H1 (cell line): ENCODE data around the gene CIAO3. TPM values are rescaled to one million over a fixed set of nuclear protein-coding genes. Genes with fewer than 3 reads are reported as not detected.

Experiments used
- CTCF ChIA-PET: fragments of 300-600 bp; sonication (Branson Sonifier 250); formaldehyde crosslinking; loops from one replicate; lab custom pipeline; 2021; ENCODE audit not compliant: partially characterized antibody; lab: Charles Lee
- POLR2A ChIA-PET: fragments of 300-600 bp; sonication (Branson Sonifier 250); formaldehyde crosslinking; loops from one replicate; lab custom pipeline; 2021; ENCODE audit warnings: inconsistent platforms; ENCODE audit not compliant: partially characterized antibody; lab: Charles Lee
- DNase-seq, 2 experiments: peaks; one replicate each; pipeline versions ENCODE4 v3.0.0 to v3.0.0-alpha.2; 2010 to 2022; ENCODE audit warnings: low spot score in 2 of 2, low read depth in 1 of 2, mixed read lengths in 1 of 2
- FAIRE-seq: peaks from 2 replicates; lab custom pipeline; 2011; peaks lifted over from hg19 to GRCh38; lab: Jason Lieb, UNC
- H2AFZ ChIP-seq: 2 replicates; pipeline ENCODE4 v1.8.1; 2012; ENCODE audit warnings: low read length, inconsistent platforms
- H2AK5ac ChIP-seq: 2 replicates; pipeline ENCODE4 v1.6.1; 2013; ENCODE audit warnings: low read depth, low read length
- H2BK120ac ChIP-seq: replicated peaks from 2 replicates; pipeline ENCODE3; 2013; ENCODE audit warnings: low read depth, low read length, inconsistent platforms
- H2BK12ac ChIP-seq: 2 replicates; pipeline ENCODE4 v1.6.1; 2013; ENCODE audit warnings: low read depth, low read length
- H2BK15ac ChIP-seq: 2 replicates; pipeline ENCODE4 v1.6.1; 2013; ENCODE audit warnings: low read length
- H2BK20ac ChIP-seq: 2 replicates; pipeline ENCODE4 v1.6.1; 2013; ENCODE audit warnings: low read length
- H2BK5ac ChIP-seq: 2 replicates; pipeline ENCODE4 v1.6.1; 2013; ENCODE audit warnings: low read depth, low read length
- H3K14ac ChIP-seq: 2 replicates; pipeline ENCODE4 v1.6.1; 2013; ENCODE audit warnings: inconsistent platforms; ENCODE audit not compliant: insufficient read length
- H3K18ac ChIP-seq: 2 replicates; pipeline ENCODE4 v1.6.1; 2013; ENCODE audit warnings: low read length; ENCODE audit errors: extremely low read depth
- H3K23ac ChIP-seq: 2 replicates; pipeline ENCODE4 v1.6.1; 2013; ENCODE audit warnings: inconsistent platforms; ENCODE audit not compliant: insufficient read length
- H3K23me2 ChIP-seq: 2 replicates; pipeline ENCODE4 v1.6.1; 2013; ENCODE audit warnings: low read depth, low read length
- H3K27ac ChIP-seq: 2 replicates; pipeline ENCODE4 v1.6.1; 2011; ENCODE audit warnings: low read depth, low read length, inconsistent platforms
- H3K27me3 ChIP-seq, 4 experiments: replicated peaks in 1 of 4; 1 replicate in 1 of 4; 2 replicates in 3 of 4; pipeline versions ENCODE4 v1.6.1 to v1.8.1; 2011 to 2013; ENCODE audit warnings: low read length in 3 of 4, mild to moderate bottlenecking in 3 of 4, inconsistent platforms in 2 of 4, mixed read lengths in 2 of 4, moderate library complexity in 1 of 4; ENCODE audit not compliant: control insufficient read depth in 3 of 4, insufficient read depth in 3 of 4; ENCODE audit errors: extremely low read depth in 1 of 4
- H3K36me3 ChIP-seq, 4 experiments: 2 replicates each; pipeline versions ENCODE4 v1.6.1 to v1.8.1; 2011 to 2013; ENCODE audit warnings: mild to moderate bottlenecking in 4 of 4, low read length in 3 of 4, moderate library complexity in 2 of 4, control low read depth in 1 of 4, inconsistent platforms in 1 of 4; ENCODE audit not compliant: insufficient read depth in 4 of 4, control insufficient read depth in 2 of 4
- H3K4ac ChIP-seq: replicated peaks from 2 replicates; pipeline ENCODE3; 2013; ENCODE audit warnings: low read length, low read depth, mixed read lengths, inconsistent platforms; ENCODE audit not compliant: insufficient read length
- H3K4me1 ChIP-seq, 4 experiments: replicated peaks in 1 of 4; 1 replicate in 1 of 4; 2 replicates in 3 of 4; pipeline versions ENCODE4 v1.6.1 to v1.8.1; 2011 to 2013; ENCODE audit warnings: low read length in 3 of 4, inconsistent platforms in 2 of 4, mixed read lengths in 1 of 4; ENCODE audit not compliant: insufficient read depth in 4 of 4, control insufficient read depth in 3 of 4
- H3K4me2 ChIP-seq, 2 experiments: 2 replicates each; pipeline versions ENCODE4 v1.6.1 to v1.8.1; 2011 to 2013; ENCODE audit warnings: low read depth in 2 of 2, low read length in 2 of 2, control low read depth in 1 of 2, inconsistent platforms in 1 of 2, mild to moderate bottlenecking in 1 of 2; ENCODE audit not compliant: insufficient read depth in 1 of 2
- H3K4me3 ChIP-seq, 4 experiments: fragments of 200-600, 300-600 bp in 1 of 4; sonication (generic), shearing (Covaris generic), sonication (Bioruptor Twin) in 1 of 4; 2 replicates each; pipeline versions ENCODE4 v1.5.1 to v1.8.1; 2011 to 2016; ENCODE audit warnings: low read length in 4 of 4, low read depth in 3 of 4, control low read depth in 2 of 4, inconsistent platforms in 2 of 4, mild to moderate bottlenecking in 2 of 4, mixed read lengths in 1 of 4, moderate library complexity in 1 of 4; ENCODE audit not compliant: insufficient read depth in 2 of 4; ENCODE audit errors: extremely low read depth in 1 of 4
- H3K56ac ChIP-seq: replicated peaks from 2 replicates; pipeline ENCODE3; 2013; ENCODE audit warnings: low read depth, mild to moderate bottlenecking, mixed read lengths, low read length, inconsistent platforms; ENCODE audit not compliant: insufficient read length
- H3K79me1 ChIP-seq: 2 replicates; pipeline ENCODE4 v1.6.1; 2013; ENCODE audit warnings: low read depth, low read length, control low read depth
- H3K79me2 ChIP-seq, 2 experiments: 2 replicates each; pipeline versions ENCODE4 v1.6.1 to v1.8.1; 2012 to 2013; ENCODE audit warnings: low read length in 2 of 2, mild to moderate bottlenecking in 2 of 2, inconsistent platforms in 1 of 2; ENCODE audit not compliant: insufficient read depth in 2 of 2, control insufficient read depth in 1 of 2
- H3K9ac ChIP-seq, 4 experiments: replicated peaks in 1 of 4; 1 replicate in 1 of 4; 2 replicates in 3 of 4; pipeline versions ENCODE4 v1.6.1 to v1.8.1; 2011 to 2013; ENCODE audit warnings: low read depth in 3 of 4, low read length in 3 of 4, control low read depth in 2 of 4, mild to moderate bottlenecking in 2 of 4, moderate library complexity in 2 of 4, inconsistent platforms in 1 of 4; ENCODE audit errors: extremely low read depth in 1 of 4
- H3K9me3 ChIP-seq, 2 experiments: 2 replicates each; pipeline versions ENCODE4 v1.6.1 to v1.8.1; 2012 to 2013; ENCODE audit warnings: mild to moderate bottlenecking in 2 of 2, moderate library complexity in 2 of 2, control low read depth in 1 of 2, inconsistent platforms in 1 of 2, low read depth in 1 of 2, low read length in 1 of 2, mixed read lengths in 1 of 2; ENCODE audit not compliant: insufficient read depth in 2 of 2
- H4K20me1 ChIP-seq, 2 experiments: replicated peaks in 1 of 2; 2 replicates each; pipeline versions ENCODE3 to v1.8.1; 2011 to 2013; ENCODE audit warnings: inconsistent platforms in 2 of 2, low read length in 2 of 2, mild to moderate bottlenecking in 1 of 2; ENCODE audit not compliant: insufficient read depth in 2 of 2, control insufficient read depth in 1 of 2
- H4K5ac ChIP-seq: 2 replicates; pipeline ENCODE4 v1.6.1; 2013; ENCODE audit warnings: low read length, low read depth, mixed read lengths, inconsistent platforms; ENCODE audit not compliant: insufficient read length
- H4K8ac ChIP-seq: 2 replicates; pipeline ENCODE4 v1.8.0; 2013; ENCODE audit warnings: mild to moderate bottlenecking, moderate library complexity, low read length, inconsistent platforms; ENCODE audit not compliant: insufficient read depth; ENCODE audit errors: extremely low read depth
- H4K91ac ChIP-seq: replicated peaks from 2 replicates; pipeline ENCODE3; 2013; ENCODE audit warnings: low read length, mixed read lengths, inconsistent platforms; ENCODE audit not compliant: insufficient read length
- BACH1 ChIP-seq: IDR thresholded peaks from 2 replicates; pipeline ENCODE4 v1.6.1; 2012; ENCODE audit warnings: low read length, improper control_type of control experiment
- JUND ChIP-seq: IDR thresholded peaks from 2 replicates; pipeline ENCODE4 v1.6.1; 2011; ENCODE audit warnings: mild to moderate bottlenecking, improper control_type of control experiment, low read length
- MAFK ChIP-seq: IDR thresholded peaks from 2 replicates; pipeline ENCODE4 v1.6.1; 2012; ENCODE audit warnings: low read depth, mild to moderate bottlenecking, improper control_type of control experiment, low read length
- PHF8 ChIP-seq: fragments of 200-600 bp; sonication (generic); conservative IDR thresholded peaks from 2 replicates; pipeline ENCODE4 v1.7.1; 2012; ENCODE audit warnings: low read depth, mild to moderate bottlenecking, inconsistent platforms, low read length, moderate library complexity
- SIN3A ChIP-seq, 2 experiments: IDR thresholded peaks in 1 of 2; conservative IDR thresholded peaks in 1 of 2; 2 replicates each; pipeline ENCODE4 v1.6.1; 2011 to 2012; ENCODE audit warnings: low read length in 2 of 2, improper control_type of control experiment in 1 of 2, low read depth in 1 of 2, mild to moderate bottlenecking in 1 of 2
- WGBS, 2 experiments: shearing (Covaris generic) in 1 of 2; methylation state at CpG; one replicate each; pipeline versions ENCODE4 v1.1.6 to v1.1.7; 2013 to 2015; ENCODE audit warnings: low lambda C conversion rate in 2 of 2, mixed read lengths in 2 of 2, inconsistent platforms in 1 of 2, low coverage in 1 of 2, missing lambda C conversion rate in 1 of 2; ENCODE audit not compliant: insufficient replicate concordance in 2 of 2, insufficient coverage in 1 of 2, insufficient read length in 1 of 2; ENCODE audit errors: extremely low coverage in 1 of 2, missing lambda C conversion rate in 1 of 2; 5-methylcytosine and 5-hydroxymethylcytosine counted together
- polyA plus RNA-seq, 7 experiments: library from polyadenylated mRNA; depleted of rRNA in 3 of 7; stranded (reverse) in 5 of 7; unstranded in 2 of 7; fragments of >200 nt in 5 of 7; fragments of 200-250 nt in 2 of 7; gene quantifications; 1 replicate in 5 of 7; 2 replicates in 1 of 7; 4 replicates in 1 of 7; pipeline versions ENCODE4 v1.2.1 to v1.2.3, GENCODE V29; 2011 to 2013; ENCODE audit warnings: missing spikeins in 2 of 7, mixed read lengths in 2 of 7
- total RNA-seq: library from RNA; stranded (reverse); fragmentation: NEBNext Ultra II Directional; extraction: Animal tissue kit (Norgen Biotek cat#: 25700); gene quantifications from 2 replicates; pipeline ENCODE4 v1.2.1, GENCODE V29; 2021
- TF ChIP-seq, protein P1 (sequence below), 3 experiments: IDR thresholded peaks; 1 replicate in 2 of 3; 2 replicates in 1 of 3; pipeline versions ENCODE4 v1.5.1 to v1.6.1; 2011; ENCODE audit warnings: low read length in 3 of 3, mild to moderate bottlenecking in 3 of 3, inconsistent platforms in 2 of 3, low read depth in 1 of 3, moderate library complexity in 1 of 3; ENCODE audit not compliant: insufficient read depth in 1 of 3; ENCODE audit errors: control extremely low read depth in 1 of 3

Gene CIAO3
- total and polyA plus RNA-seq, 2 of the 8 experiments (the other 6 are each of a cell fraction or from before 2014, with no cell fraction given): 20.0 to 20.4 TPM

DNA sequence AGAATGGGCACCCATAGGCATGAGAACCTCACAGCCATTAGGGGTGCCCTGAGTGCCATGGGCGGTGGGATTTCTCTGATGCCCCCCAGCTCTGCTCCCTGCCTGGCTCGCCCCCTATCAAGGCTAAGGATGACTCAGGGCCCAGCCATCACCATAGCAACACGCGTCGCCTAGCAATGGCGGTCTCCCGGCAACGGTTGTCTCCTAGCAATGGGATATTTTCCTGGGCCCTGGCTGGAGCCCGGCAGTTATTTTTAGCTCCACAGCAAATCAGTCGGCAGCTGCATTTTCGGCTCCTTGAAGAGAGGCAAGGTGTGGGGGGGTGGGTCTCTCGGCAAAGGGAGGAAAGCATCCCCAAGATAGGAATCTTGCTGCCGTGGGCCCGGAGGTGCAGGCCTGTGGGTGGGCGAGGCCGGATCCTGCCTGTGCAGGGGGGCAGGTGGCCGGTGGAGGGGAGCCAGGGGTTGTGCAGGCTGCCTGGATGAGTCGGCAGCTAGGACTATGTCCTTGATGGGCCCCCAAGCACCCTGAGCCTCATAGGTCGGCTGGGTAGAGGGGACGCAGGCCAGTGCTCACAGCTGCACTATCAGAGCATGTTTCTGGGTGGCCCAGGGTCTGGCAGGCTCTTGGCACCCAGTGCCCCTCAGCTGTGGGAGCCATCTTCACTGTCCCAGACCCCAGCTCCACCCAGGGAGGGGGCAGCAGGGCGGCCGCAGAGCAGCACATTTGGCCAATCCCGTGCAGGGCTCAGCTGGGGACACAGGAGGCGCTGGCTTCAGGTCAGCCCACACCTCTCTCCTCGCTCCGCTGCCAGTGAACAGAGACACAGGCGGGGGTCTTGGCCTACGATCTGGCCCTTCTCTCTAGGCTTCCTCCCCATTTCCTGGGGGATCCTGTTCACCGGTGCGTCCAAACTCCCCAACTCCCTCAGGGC lies 31.0 kb downstream of the CIAO3 start:
- Histone ChIP-seq H3K23ac (no peak overlapping the region), H2BK15ac (no peak overlapping the region), H3K9me3 (no peaks in the 10 kb centered on the region), H2AK5ac (no peak overlapping the region), H3K4me1 (peaks cover 0 to 8% (median 5%) of the 10 kb centered on the region in 4 experiments; a peak in 4 of 7 replicates), H3K4me3 (no peak overlapping the region; a peak in 1 of 8 replicates), H2BK12ac (no peak overlapping the region), H3K23me2 (peaks cover 14% of the 10 kb centered on the region; the same call in 1 of the 2 replicates), H2BK20ac (no peak overlapping the region), H3K4ac (no peak overlapping the region), H3K36me3 (no peaks in the 10 kb centered on the region), H4K91ac (no peak overlapping the region), H4K20me1 (peaks cover 3 to 8% of the 10 kb centered on the region in 2 experiments), H3K79me2 (no peaks in the 10 kb centered on the region), H3K14ac (no peak overlapping the region), H3K27me3 (peaks cover 20 to 65% (median 50%) of the 10 kb centered on the region in 4 experiments), H3K9ac (no peak overlapping the region; a peak in 1 of 7 replicates), H3K79me1 (no peaks in the 10 kb centered on the region), H2BK5ac (no peak overlapping the region), H3K56ac (no peak overlapping the region), H4K5ac (no peak overlapping the region), H2AFZ (no peak overlapping the region), H3K4me2 (no peak overlapping the region), H3K27ac (no peak overlapping the region), H3K18ac (no peak overlapping the region), H4K8ac (peak overlapping the region; percentile 85), H2BK120ac (no peak overlapping the region)
- ChIA-PET POLR2A (interaction anchor here (0.6 to 20.9 kb wide), 8 partner anchors 8 to 91 kb away, joined by 3 to 353 read pairs (median 4); partner anchors contain the start of genes ANTKMT, CCDC78, HAGHL and JMJD8), CTCF (interaction anchor here (0.8 to 33.4 kb wide), 13 partner anchors 7 to 394 kb away, joined by 3 to 977 read pairs (median 4); partner anchors contain the start of genes ANTKMT, CCDC78, CHTF18 and CIAO3)
- FAIRE-seq: no peak
- 65% methylated on average over 28 of the region's 30 CpGs; no CpG with 5 or more reads in 1 of the 2 experiments for WGBS, 2 experiments
- TF ChIP-seq MAFK: peak; percentile 9; the same call in 1 of the 2 replicates
- no peak for TF ChIP-seq PHF8
- 0 out of 2 replicates have a peak, but pooled peaks have one; percentile 40 for TF ChIP-seq JUND
- TF ChIP-seq BACH1: peak; percentile 49; the same call in 1 of the 2 replicates
- TF ChIP-seq, protein P1, sequence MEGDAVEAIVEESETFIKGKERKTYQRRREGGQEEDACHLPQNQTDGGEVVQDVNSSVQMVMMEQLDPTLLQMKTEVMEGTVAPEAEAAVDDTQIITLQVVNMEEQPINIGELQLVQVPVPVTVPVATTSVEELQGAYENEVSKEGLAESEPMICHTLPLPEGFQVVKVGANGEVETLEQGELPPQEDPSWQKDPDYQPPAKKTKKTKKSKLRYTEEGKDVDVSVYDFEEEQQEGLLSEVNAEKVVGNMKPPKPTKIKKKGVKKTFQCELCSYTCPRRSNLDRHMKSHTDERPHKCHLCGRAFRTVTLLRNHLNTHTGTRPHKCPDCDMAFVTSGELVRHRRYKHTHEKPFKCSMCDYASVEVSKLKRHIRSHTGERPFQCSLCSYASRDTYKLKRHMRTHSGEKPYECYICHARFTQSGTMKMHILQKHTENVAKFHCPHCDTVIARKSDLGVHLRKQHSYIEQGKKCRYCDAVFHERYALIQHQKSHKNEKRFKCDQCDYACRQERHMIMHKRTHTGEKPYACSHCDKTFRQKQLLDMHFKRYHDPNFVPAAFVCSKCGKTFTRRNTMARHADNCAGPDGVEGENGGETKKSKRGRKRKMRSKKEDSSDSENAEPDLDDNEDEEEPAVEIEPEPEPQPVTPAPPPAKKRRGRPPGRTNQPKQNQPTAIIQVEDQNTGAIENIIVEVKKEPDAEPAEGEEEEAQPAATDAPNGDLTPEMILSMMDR (IDR thresholded peaks at IDR 0.05; ENCODE audit: control extremely low read depth in 1 of 3, insufficient read depth in 1 of 3, low read depth in 1 of 3, low read length in 3 of 3): peak in 2 of 3 experiments; percentile 22 to 28; a peak in 2 of 4 replicates
- 0 out of 4 replicates have a peak, but pooled peaks of 1 of the 2 experiments have one; percentile 63 for TF ChIP-seq SIN3A (conservative IDR thresholded peaks at IDR 0.05 in 1 of 2, IDR thresholded peaks at IDR 0.05 in 1 of 2; ENCODE audit: low read depth in 1 of 2, low read length in 2 of 2)
- DNase-seq: no peak
